Amniotic epithelial cell (primary cell): ENCODE data around the gene FOXL2.
A peak's percentile ranks its signal among the peaks of the same experiment; 100 is the strongest.
"Not testable (repeated sequence)": the region's sequence is repeated elsewhere in the genome, so short reads cannot be mapped to it uniquely, and the experiment has no call there.

ENCODE experiments used
- DNase-seq: peaks from one replicate; pipeline ENCODE4 v3.0.0-alpha.2; 2010; ENCODE audit warnings: low read depth

FOXL2 gene

DNA sequence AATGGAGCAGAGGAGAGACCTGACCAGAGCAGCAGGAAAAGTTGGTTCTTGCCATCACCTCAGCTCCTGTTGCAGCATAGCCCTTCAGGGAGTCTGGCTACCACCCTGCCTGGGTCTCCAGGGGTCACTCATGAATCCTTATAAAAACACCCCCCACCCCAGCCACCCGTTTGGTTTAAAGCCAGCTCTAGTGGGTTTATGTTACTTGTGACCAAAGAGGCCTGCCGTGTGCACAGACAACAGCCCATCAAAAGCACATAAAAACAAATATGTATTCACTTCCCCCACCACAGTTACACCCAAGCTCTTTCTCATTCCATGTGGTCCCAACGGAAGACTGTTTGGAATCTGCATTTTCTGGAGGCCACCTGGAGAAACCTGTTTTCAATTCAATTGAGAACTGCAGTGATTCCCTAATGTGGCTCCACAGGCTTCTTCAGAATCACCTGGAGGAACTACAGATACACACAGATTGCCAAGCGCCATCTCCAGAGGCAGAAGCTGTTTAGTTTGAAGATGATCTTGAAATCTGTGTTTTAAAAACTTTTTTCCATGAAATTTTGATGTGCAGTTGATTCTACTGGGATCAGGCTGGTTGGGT is 13.8 kb downstream of the FOXL2 start:
- no peak for DNase-seq

DNA sequence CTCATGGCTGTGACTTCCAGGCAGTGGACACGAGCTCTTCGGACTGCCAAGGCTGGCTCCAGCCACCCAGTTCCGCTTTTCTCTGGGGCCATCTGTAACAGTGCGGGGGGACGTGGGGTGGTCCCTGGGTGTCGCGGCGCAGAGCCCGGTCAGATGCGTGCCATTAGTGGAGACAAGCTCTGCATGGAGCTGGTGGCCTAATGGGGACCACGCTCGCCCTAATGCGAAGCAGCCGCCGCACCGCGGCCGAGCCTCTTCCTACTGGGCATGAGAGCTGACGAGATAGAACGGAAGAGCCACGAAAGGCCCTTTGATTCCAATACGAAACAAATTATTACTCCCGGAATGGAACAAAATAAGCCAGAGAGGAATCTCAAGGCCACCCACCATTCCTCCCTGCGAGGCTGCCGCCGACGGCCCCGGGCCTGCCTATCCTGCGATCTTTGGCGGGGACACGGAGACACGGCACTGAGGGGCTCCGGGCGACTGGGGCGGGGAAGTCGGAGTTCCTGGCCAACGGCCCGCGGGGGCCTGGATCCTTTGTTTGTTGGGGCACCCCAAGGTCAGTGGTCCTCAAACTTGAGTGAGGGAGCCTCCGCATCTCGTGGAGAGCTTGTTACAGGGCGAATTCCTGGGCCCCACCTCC is 18.1 kb downstream of the FOXL2 start:
- no peak for DNase-seq

DNA sequence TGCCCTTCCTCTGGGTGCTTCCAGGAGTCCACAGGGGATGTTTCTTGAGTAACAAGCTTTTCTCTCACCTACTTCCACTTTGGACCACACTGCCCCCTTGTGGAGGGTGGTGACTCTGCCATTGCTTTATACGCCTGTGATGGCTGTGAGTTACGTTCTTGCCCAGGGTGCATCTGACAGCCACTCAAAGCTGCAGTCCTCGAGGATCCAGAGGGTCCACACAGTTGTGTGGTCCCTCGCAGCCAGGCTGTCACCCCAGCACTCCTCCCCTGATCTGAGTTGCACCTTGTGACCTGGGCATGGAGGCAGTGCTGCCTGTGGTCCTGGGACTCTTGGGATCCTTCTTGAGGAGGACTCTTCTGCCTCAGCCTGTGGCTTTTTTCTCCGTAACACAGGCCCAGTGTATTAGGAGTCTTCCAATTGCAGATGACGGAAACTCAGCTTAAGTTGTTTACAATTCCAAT is 23.4 kb downstream of the FOXL2 start:
- DNase-seq, result peak; percentile 81

DNA sequence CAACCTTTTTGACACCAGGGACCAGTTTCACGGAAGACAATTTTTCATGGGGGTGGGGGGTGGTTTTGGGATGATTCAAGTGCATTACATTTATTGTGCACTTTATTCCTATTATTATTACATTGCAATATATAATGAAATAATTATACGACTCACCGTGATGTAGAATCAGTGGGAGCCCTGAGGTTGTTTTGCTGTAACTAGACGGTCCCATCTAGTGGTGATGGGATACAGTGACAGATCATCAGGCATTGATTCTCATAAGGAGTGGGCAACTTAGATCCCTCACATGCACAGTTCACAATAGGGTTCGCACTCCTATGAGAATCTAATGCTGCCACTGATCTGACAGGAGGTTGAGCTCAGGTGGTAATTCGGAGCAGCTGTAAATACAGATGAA is 24.5 kb downstream of the FOXL2 start:
- not testable (repeated sequence) for DNase-seq

DNA sequence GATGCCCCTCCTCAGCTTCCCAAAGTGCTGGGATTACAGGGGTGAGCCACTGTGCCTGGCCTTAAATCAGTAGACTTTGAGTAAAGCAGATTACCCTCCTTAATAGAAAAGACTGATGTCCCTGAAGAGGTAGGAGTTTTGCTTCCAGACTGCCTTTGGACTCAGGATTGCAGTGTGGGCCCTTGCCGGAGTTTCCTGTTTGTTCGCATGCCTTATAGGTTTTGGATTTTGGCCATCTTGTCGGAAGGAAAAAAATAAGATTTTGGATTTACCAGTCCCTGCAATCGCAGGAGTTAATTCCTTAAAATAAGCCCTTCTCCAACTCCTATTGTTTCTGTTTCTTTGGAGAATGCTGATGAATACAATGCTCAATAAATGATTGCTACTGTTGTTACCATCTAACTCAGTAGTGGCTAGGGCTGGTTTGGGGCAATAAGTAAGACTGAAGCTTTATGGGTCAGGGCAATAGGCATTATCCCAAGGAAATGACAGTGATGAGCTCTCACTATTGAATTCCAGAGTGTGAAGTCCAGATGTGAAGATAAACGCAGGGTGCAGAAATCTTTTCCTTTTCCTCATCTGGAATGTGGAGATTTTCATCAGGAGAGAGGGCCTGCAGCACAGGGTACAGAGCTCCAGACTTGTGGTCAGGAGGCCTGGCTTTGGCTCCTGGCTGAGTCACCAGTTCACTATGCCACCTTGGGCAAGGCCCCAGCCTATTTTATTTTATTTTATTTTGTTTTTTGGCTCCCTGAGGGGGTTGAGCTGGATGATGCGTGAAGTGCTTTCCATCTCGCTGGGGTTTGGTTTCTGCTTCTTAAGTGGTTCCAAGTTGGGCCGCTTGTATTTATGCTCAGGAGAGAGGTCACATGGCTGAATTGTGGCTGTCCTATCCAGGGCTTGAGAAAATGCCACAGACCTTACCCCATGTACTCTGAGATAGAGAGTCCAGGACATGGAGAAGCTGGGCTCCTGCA is 25.3 kb downstream of the FOXL2 start:
- DNase-seq, result peak; percentile 88

DNA sequence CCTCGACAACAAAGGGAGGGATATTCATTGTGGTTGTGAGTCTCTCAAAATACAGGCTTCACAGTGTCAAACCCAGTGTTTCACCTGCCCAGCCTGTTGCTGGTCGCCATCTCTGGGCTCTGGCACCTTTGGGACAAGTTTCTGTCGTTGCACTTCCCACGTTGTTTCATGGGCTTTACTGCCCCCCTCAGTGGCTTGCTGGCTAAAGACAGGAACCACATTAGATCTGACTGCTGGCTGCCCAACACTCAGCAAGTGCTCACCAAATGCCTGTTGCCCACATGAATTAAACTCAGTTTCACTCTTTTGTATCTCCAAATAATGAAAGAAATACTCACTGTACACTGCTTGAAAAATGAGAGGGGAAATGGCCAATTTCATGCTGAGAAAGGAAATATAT is 27.6 kb downstream of the FOXL2 start:
- DNase-seq, result no peak

DNA sequence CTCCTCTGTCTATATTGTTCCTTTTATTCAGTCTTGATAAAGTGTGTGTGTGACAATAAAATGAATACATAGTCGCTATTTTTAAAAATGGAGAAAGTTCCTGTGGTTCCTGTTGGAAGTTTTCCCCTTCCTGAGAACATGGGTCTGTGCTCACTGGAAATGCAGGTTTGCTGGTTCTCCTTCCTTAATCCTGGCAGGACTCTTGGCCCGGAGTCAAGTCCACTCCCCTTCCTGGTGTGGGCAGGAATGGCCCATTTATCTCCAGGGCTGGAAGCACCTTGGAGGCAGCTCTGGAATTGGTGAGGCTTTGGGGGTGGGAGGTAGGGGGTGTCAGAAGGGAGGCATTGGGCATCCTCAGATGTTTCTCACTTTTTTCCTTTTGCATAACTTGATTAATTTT is 30.1 kb downstream of the FOXL2 start:
- DNase-seq, result no peak

DNA sequence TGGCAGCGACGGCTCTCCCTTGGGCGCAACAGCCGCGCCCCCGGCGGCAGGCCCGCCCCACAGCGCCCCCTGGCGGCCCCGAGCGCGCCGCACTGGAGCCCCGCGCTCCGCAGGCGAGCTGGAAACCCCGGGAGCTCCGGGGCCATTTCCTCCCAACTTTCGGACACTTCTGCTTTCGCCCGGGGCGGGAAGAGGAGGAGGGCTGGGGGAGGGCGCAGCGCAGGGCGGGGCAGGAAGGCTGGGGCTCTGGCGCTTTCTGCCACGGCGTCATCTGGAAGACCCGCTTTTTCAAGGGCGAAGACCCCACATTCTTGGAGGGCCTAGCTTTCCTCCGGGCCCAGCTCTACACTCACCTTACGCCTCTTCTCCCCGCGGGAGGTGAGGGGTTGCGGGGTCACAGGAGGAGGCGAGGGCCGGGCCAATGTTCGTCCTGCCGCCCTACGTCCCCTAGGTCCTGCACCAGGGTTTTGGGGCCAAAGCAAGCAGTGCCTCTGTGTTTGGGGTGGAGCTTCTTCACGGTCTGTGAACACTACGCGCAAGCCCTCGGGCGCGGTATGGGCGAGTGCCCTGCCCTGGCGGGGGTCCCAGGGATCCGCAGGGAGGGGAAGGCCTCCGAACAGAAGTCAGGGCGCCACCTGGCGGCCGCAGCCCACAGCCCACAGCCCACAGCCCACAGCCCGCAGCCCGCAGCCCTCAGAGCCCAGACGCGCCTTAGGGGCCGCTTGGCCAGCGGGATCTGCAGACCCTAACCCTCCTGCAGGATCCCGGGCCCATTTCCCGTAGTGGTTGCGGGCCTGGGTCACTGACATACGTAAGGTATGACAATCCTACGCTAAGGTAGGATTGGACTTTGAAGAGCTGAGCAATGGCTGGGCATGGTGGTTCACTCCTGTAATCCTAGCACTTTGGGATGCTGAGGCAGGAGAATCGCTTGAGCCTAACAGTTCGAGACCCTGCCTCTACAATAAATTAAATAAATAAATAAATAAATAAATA is 31.1 kb downstream of the FOXL2 start:
- peak; percentile 75 for DNase-seq

DNA sequence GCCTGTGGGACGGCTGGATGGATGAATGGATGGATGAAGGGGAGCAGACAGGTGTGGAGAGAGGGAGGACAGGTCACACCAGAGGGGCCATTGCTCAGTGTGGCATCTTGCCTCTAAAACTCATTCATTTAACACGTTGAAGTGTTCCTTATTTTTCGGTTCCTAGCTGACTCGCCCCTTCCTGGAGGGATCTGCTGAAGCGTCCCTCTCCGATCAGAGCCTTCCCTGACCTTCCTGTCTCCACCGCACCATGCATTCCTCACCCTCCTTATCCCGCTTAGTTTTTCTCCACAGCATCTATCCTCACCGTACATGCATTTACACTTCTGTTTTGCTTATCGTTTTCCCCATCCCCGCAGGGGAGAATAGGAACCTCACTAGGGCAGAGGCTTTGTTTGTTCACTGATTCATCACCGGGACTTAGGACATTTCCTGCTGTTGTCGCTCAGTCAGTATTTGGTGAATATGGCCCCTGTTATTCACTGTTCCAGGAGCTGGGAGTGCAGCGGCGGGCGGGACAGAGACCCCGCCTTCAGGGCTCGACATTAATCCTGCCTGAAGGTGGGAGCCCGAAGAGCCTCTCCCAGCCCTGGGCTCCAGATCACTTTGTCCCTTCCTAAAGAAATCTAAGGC is 32.0 kb downstream of the FOXL2 start:
- DNase-seq, result peak; percentile 22

DNA sequence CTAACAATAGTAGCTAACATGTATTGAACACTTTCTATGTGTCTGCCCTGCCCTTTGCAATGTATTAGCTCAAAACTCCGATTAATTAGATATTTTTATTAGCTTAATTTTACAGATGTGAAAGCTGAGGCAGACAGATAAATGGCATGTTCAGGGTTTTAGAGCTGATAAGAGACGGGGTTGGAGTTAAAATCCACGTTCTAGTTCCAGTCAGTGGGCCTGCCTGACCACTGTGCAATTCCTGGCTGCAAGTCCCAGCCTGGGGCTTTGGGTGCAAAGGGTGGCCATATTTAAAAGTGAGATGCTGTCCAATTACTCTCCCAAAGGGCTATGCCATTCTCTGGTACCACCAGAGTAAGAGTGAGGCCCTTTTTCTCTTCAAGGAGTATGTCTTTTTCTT is 33.2 kb downstream of the FOXL2 start:
- DNase-seq, result no peak

DNA sequence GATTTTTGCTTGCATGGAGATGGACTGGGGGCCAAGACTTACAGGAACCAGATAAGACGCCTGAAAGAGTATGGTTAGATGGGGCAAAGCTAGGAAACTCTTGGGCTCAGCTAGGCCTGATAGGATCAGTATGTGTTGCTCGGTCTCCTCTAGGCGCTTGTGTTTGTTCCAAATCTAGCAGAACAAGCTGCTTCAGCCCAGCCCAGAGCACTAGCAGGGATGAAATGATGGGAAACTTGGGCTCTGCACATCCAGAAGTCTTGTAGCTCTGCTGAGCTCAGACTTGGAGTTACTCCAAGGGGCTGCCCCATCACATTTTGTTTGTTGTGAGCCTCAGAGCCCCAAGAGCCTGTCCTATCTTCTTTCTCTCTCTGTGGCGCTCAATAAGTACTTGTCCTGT is 34.7 kb downstream of the FOXL2 start:
- no peak for DNase-seq

DNA sequence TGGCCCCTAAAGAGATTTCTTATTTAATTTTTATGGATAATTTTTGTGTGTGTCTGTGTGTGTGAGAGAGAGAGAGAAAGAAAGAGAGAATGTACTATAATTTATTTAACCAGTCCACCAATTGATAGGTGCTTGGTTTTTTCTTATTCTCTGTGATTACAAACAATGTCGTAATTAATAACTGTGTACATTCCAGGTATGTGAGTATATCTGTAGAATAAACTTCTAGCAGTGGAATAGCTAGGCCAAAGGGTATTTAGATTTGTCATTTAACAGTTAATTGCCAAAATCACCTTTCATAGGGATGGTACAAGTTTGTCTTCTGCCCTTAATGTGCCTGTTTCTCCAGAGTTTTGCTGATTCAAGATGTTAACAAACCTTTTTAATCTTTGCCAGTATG is 35.3 kb downstream of the FOXL2 start:
- no peak for DNase-seq

DNA sequence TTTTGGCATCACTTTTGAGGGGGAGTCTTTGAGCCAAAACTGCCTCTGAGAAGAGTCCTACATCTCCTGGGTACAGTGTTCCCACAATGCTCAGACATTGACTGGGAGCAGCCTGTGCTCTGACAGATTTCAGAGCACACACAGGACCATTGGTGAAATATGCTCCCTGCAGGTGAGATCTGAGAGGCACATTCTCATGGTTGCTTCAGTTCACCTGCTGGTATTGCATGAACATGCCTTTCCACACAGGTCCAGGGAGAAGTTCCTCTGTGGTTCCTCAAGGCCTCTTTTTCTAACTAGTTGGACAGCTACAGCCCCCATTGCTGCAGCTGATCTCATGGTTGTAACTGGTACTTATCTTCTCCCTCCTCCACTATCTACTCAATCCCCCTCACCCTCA is 37.0 kb downstream of the FOXL2 start:
- DNase-seq, result no peak

DNA sequence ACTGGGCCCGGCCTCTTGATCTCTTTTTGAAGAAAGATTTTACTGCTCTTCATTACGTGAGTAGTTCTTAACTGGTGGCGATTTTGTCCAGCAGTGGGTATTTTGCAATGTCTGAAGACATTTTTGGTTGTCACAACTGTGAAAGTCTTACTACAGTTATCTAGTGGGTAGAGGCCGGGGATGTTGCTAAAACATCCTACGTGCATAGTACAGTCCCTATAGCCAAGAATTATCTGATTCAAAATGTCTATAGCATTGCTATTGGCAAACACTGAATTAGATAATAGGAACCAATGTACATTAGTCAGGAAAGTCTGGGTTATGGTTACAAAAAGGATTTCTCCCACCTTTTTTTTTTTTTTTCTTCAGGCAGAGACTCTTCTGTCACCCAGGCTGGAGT is 38.1 kb downstream of the FOXL2 start:
- DNase-seq, result no peak

DNA sequence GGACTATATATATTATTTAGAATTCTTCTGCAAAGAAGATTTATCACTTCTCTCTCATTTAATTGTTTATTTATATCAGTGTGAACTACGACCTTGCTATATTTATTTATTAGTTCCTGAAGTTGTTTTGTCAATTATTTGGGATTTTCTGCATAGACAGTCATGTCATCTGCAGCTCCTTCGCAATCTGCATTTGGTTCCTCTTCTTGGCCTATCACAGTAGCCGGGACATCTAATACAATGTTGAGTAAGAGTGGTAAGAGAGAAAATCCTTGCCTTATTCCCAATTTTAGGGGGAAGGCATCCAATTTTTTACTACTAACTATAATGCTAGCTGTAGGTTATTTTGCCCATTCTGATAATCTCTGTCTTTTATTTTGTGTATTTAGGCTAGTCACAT is 39.4 kb downstream of the FOXL2 start:
- DNase-seq, result no peak

DNA sequence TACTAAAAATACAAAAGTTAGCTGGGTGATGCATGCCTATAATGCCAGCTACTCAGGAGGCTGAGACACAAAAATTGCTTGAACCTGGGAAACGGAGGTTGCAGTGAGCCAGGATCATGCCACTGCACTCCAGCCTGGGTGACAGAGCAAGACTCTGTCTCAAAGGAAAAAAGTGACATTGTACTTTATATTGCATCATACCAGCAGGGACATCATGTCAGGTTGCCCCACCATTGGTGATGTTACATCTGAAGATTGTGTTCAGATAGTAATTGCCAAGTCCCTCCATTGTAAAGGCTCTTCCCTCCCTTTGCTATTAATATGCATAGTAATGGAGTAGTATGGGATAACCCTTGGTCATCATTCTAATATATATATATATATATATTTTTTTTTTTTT is 44.8 kb downstream of the FOXL2 start:
- DNase-seq, result no peak

DNA sequence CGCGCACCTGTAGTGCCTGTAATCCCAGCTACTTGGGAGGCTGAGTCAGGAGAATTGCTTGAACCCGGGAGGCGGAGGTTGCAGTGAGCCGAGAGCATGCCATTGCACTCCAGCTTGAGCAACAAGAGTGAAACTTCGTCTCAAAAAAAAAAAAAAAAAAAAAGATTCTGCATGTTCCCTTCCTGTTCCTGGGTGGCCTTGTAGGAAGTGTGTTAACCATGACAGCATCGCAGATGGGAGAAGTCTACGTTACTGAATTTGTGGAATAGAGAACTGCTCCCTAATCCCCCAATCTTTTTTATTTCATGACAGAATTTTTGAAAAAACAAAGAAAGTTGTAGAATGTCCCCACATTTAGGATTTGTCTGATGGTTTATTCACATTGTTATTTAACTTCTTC is 45.4 kb downstream of the FOXL2 start:
- no peak for DNase-seq

DNA sequence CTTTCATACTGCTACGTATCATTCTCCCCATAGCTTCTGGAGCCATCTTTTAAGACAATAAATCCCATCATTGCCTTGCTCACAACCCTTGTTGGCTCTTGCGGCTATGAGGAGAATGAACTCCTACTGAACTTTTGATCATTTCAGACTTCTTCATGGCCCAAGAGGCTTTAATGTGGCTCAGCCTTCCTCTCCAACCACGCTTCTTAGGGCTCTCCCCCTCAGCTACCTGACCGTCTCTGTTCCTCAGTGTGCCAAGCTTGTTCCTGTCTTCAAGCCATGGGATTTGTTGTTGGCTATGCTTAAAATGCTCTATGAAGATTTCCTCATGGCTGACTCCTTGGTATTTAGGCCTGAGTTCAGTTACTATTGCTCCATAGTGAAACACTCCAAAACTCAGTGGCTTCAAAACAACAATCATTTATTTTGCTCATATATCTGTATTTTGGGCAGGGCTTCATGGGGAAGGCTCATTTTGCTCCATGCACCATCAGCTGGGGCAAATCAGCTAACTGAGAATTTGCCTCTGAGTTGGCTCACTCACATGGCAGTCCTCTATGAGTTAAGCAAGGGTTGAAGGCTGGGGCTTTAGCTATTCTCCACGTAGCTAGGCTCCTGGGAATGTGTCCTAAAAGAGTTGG is 47.5 kb downstream of the FOXL2 start:
- DNase-seq, result no peak

DNA sequence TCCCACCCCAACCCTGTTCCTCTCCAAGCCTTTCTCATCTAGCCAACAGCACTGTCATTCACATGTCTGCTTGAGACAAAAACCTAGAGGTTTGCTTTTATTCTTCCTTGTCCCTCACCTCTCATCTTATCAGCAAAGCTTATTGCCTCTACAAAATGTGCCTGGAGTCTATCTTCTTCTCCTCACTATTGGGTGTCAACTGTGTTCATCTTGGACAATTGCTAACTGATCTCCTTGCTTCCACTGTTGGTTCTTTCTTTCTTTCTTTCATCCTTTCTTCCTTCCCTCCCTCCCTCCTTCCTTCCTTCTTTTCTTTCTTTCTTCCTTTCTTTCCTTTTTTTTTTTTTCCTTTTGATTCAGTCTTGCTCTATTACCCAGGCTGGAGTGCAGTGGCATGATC is 48.2 kb downstream of the FOXL2 start:
- no peak for DNase-seq

DNA sequence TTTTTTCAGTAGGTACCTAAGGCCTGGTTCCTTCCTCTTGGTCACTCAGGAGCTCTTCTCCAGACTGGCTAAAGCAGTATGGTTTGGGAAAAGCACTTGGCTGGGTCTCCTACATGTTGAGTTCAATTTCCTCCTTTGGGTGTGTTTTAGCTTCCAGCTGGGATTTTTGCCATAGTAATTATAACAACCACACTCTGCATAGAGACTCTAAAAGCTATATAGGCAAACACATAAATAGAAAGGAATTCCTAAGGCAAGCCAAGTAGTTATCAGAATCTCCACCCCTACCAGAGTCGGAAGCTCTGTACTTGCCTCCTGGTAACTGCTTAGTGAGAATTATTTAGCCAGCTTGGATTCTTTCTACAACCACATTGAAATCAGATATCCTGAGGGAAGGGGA is 48.6 kb downstream of the FOXL2 start:
- no peak for DNase-seq
